ENCODE data around the gene PIR. TPM values are rescaled to one million over a fixed set of nuclear protein-coding genes. Genes with fewer than 3 reads are reported as not detected.

The PIR gene
- total RNA-seq, 1 experiment from 2014 or later: 19.7 TPM

DNA sequence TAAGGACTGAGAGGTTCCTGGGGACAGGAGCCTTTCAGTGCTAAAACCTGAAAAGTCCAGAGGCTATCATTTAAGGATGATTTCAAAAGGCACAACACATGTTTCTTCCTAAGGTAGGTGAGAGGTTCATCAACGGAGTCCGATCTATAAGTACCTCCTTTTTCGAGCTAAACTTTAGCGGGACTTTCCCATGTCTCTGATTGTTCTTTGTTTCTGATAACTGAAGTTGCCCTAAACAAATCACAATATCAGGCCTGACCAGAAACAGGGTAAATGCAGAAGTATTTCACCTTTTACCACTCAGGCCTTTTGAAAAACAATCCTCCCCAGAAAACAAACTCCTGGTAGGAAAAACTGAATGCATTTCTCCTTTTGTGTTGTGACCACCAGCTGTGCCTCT is 17.6 kb downstream of the PIR start:
- POLR2A ChIA-PET: no interaction called here
- in situ Hi-C loops (cut with HindIII; ENCODE audit: low pct_unique_long_range_greater_than_20kb, low sequenced_read_pairs): no loop called here

GRCh38 chrX:15475021-15475420 is 18.1 kb downstream of the PIR start:
- in situ Hi-C loops (cut with HindIII; ENCODE audit: low pct_unique_long_range_greater_than_20kb, low sequenced_read_pairs): no loop called here
- Histone ChIP-seq H3K9me3 (ENCODE audit: control insufficient read depth, insufficient read depth, low read depth, low read length) (no peaks in the 10 kb centered on the region), H3K27me3 (ENCODE audit: control insufficient read depth, insufficient read depth, low read length) (no peaks in the 10 kb centered on the region), H3K36me3 (ENCODE audit: control insufficient read depth, insufficient read depth, low read length) (no peaks in the 10 kb centered on the region), H3K4me3 (ENCODE audit: low read depth in 2 of 2, low read length in 2 of 2) (no peak overlapping the region), H3K27ac (ENCODE audit: low read length) (no peak overlapping the region), H3K4me1 (ENCODE audit: control insufficient read depth, insufficient read depth, low read length) (no peaks in the 10 kb centered on the region)
- BruUV-seq (replicated peaks): no TSS peak
- intact Hi-C loops (cut with micrococcal nuclease; ENCODE audit: unreplicated experiment): no loop called here
- CTCF ChIA-PET: no interaction called here
- POLR2A ChIA-PET: no interaction called here
- ATAC-seq: no peak
- no peak for TF ChIP-seq POLR2AphosphoS5 (IDR thresholded peaks at IDR 0.05; ENCODE audit: low read depth, low read length)
- no peak for TF ChIP-seq SIN3A (IDR thresholded peaks at IDR 0.05; ENCODE audit: borderline replicate concordance, insufficient read depth, low read depth, low read length)
- no peak for TF ChIP-seq REST (IDR thresholded peaks at IDR 0.05; ENCODE audit: insufficient read depth in 1 of 2, low read depth in 2 of 2, low read length in 1 of 2)
- no peak for TF ChIP-seq CTCF (IDR thresholded peaks at IDR 0.05)
- TF ChIP-seq TCF7L2 (IDR thresholded peaks at IDR 0.05; ENCODE audit: low read depth, low read length): no peak
- DNase-seq (ENCODE audit: low read depth, low spot score): no peak

More for the DNA sequence above, 17.6 kb downstream of the PIR start:
- TF ChIP-seq REST (IDR thresholded peaks at IDR 0.05; ENCODE audit: insufficient read depth in 1 of 2, low read depth in 2 of 2, low read length in 1 of 2): no peak
- TF ChIP-seq CTCF (IDR thresholded peaks at IDR 0.05): no peak
- no peak for TF ChIP-seq POLR2AphosphoS5 (IDR thresholded peaks at IDR 0.05; ENCODE audit: low read depth, low read length)
- no peak for TF ChIP-seq TCF7L2 (IDR thresholded peaks at IDR 0.05; ENCODE audit: low read depth, low read length)
- no peak for TF ChIP-seq SIN3A (IDR thresholded peaks at IDR 0.05; ENCODE audit: borderline replicate concordance, insufficient read depth, low read depth, low read length)
- intact Hi-C loops (cut with micrococcal nuclease; ENCODE audit: unreplicated experiment): no loop called here
- no peaks in the 10 kb centered on the region for H3K9me3 ChIP-seq (ENCODE audit: control insufficient read depth, insufficient read depth, low read depth, low read length)
- DNase-seq (ENCODE audit: low read depth, low spot score) (no peak), ATAC-seq (no peak)
- no peaks in the 10 kb centered on the region for H3K4me1 ChIP-seq (ENCODE audit: control insufficient read depth, insufficient read depth, low read length)
- H3K27ac ChIP-seq (ENCODE audit: low read length): no peak overlapping the region
- no TSS peak for BruUV-seq (replicated peaks)
- H3K27me3 ChIP-seq (ENCODE audit: control insufficient read depth, insufficient read depth, low read length): no peaks in the 10 kb centered on the region
- H3K4me3 ChIP-seq (ENCODE audit: low read depth in 2 of 2, low read length in 2 of 2): no peak overlapping the region
- H3K36me3 ChIP-seq (ENCODE audit: control insufficient read depth, insufficient read depth, low read length): no peaks in the 10 kb centered on the region
- CTCF ChIA-PET: no interaction called here

All from Panc1 (cell line).